GM21723 (cell line): ENCODE data around the gene DOCK8.

Source experiments
- ATAC-seq: cut with Tn5 transposase; IDR thresholded peaks from one replicate; pipeline ENCODE4 v1.9.1; 2021; ENCODE audit warnings: mild to moderate bottlenecking, moderate library complexity; ENCODE audit not compliant: unreplicated experiment

The DOCK8 gene

DNA sequence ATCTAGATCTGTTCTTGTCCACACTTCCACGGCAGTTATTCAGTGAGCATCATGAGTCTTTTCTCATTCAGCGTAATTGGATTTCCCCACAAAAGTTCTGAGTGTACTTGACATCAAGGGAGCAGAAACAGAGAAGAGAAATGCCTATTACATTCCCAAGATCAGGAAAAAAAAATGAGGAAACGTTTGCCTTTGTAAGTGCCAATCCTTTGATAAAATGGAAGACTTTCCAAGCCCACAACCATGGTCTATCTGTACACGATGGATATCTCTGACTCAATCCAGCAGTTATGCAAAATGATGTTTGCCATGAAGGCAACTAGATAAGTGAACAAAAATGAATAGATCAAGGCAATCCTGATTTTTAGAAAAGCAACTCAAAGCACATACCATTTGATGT lies 235.9 kb downstream of the DOCK8 start:
- no peak for ATAC-seq

GRCh38 chr9:453832-454231 lies 239.2 kb downstream of the DOCK8 start:
- no peak for ATAC-seq

- no peak for ATAC-seq
Observed at GRCh38 chr9:456365-456764, 241.7 kb downstream of the DOCK8 start.

- no peak for ATAC-seq
Observed at GRCh38 chr9:458590-458989, 243.9 kb downstream of the DOCK8 start.

- no peak for ATAC-seq
Observed at GRCh38 chr9:459491-460444, 245.1 kb downstream of the DOCK8 start.

GRCh38 chr9:462121-462520 lies 247.5 kb downstream of the DOCK8 start:
- no peak for ATAC-seq

GRCh38 chr9:462606-463005 lies 247.9 kb downstream of the DOCK8 start:
- no peak for ATAC-seq

DNA sequence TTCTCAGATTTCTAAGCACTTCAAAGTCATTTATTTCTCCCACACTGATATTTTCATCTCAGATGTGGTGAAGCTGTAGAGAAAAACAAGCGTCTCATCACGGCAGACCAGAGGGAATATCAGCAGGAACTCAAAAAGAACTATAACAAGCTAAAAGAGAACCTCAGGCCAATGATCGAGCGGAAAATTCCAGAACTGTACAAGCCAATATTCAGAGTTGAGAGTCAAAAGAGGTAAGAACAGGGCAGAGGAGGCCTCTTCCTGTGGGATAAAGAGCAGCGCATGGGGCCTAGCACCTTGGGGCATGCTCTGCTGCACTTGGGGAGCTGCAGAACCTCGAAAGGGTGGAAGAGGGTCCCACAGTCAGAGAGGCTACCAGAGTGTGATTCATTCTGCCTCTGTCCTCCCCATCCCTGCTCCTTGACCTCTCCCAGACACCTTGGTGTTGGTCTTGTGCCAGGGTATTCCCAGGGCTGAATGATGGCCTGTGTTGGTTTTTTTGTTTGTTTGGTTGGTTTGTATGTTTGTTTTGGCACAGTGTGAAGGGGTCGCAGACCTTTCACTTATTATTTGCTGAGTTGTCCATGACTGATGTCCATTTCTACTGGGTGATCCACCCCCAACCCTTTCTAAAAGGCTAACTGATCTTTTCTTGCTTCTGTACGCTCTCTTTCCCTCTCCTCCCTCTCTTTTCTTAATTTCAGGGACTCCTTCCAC lies 248.9 kb downstream of the DOCK8 start:
- no peak for ATAC-seq

DNA sequence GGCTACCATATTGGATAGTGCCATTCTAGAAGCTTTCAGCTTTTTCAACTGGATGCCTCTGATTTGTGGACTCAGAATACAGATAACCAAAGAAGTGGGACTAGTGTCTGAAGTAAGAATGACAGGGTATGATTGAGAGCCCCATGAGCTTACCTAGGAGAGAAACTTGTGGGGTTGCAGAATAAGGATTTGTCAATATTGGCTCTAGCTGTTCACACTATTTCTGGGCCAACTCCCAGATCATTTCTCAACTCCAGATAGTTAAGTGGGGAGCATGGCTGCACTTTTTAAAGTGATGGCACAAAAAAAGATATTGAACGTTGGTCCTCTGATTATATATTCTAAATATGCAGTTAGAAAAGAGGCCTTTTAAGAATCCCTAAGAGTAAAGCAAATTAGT lies 252.1 kb downstream of the DOCK8 start:
- no peak for ATAC-seq

DNA sequence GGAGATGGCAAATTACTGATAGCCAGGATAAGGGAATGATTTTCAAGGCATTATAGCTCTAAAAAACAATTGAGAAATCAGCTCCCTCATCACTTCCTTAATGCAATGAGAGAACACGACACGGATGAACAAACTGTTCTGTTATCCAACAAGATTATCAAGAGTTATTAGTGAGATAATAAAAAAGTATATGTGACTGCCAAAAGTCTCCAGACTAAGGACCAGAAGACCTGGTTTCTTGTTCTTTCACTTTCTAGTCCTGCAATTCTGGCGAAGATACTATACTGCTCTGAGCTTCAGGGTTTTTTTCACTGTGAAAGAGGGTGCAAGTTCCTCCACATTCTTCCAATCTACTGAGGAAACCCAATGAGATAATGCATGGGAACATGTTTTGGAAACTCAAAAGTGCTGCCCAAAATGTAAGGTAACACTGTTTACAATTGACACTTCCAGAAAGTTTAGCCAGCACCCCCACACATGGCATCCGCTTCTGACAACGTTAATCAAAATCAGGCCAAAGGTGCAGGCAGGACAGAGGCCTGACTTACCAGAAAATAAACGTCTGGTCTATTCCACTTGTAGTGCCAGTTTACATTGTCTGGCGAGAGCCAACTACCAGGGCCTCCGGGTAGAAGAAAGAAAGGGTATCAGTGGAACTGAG lies 254.2 kb downstream of the DOCK8 start:
- peak; percentile 24 for ATAC-seq

GRCh38 chr9:469672-470551 lies 255.2 kb downstream of the DOCK8 start:
- peak; percentile 87 for ATAC-seq

- peak; percentile 9 for ATAC-seq
Observed at GRCh38 chr9:470552-471194, 256.0 kb downstream of the DOCK8 start.

GRCh38 chr9:471320-471719 lies 256.7 kb downstream of the DOCK8 start:
- no peak for ATAC-seq

GRCh38 chr9:472479-473075 lies 257.9 kb downstream of the DOCK8 start:
- ATAC-seq: no peak

DNA sequence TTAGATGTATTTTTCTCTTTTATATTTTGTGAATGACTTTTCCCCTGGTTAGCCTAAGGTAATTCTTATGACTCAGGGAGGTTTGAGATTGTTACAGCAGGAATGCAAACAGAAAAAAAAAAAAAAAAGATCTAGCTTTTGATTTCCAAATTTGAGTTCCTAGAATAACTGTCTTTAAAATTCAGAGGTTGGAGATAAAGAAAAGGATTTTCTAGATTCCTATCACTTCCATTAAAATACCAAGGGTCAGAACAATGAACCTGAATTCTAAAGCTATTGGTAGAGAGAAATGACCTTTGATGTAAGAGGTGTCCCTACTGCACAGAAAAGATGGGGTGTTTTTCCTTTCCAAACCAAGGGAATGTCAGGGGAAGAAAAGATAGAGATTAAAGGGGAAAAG lies 262.5 kb downstream of the DOCK8 start:
- no peak for ATAC-seq

- ATAC-seq: no peak
Observed at GRCh38 chr9:479304-479970, 264.8 kb downstream of the DOCK8 start.

DNA sequence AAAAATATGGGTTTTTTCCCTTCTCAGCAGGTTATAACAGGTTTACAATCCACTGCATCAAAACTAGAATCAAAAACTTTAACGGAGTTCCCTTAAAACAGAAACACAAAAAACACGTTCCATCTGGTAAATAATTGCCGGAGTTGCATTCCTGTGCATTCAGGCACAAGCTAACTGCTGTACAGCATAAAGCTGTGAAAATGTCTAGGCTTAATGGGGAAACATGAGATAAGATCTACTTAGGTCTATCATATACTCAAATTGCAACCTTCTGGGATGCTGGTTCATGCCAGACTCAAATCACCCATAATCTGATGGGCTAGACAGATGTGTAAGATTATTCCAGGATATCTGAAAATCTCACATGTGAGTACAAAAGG lies 265.3 kb downstream of the DOCK8 start:
- no peak for ATAC-seq

GRCh38 chr9:482739-483138 lies 268.1 kb downstream of the DOCK8 start:
- no peak for ATAC-seq

DNA sequence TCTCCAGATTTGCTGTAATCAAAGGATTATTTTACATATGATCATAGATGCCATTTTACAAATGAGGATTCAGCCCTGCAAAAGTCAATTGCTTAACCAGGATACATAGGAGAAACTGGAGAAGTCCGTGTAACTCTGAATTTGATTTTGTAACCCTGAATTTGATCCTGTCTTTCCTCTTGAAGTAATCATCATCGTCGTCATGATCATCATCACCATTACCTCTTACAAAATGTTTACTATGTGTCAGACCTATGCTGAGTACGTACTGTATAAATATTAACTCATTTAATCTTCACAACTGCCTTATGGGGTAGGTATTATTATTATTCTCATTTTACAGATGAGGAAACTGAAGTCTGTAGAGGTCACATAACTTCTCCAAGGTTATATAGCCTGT lies 271.5 kb downstream of the DOCK8 start:
- ATAC-seq: no peak
